GM18909 (cell line): Measurements from ENCODE around the gene ADGRB3.
"Not testable (repeated sequence)": the region's sequence is repeated elsewhere in the genome, so short reads cannot be mapped to it uniquely, and the experiment has no call there.

ENCODE experiments used
- ATAC-seq: cut with Tn5 transposase; IDR thresholded peaks from one replicate; pipeline ENCODE4 v1.9.1; 2021; ENCODE audit warnings: mild to moderate bottlenecking; ENCODE audit not compliant: unreplicated experiment, poor library complexity

Gene ADGRB3

GRCh38 chr6:68901044-68901443, 266.0 kb downstream of the ADGRB3 start:
- ATAC-seq: no peak

- ATAC-seq: no peak
Measured at GRCh38 chr6:68911334-68911733, 276.3 kb downstream of the ADGRB3 start.

- no peak for ATAC-seq
Measured at GRCh38 chr6:68911811-68912210, 276.7 kb downstream of the ADGRB3 start.

- not testable (repeated sequence) for ATAC-seq
Measured at GRCh38 chr6:68912805-68913204, 277.7 kb downstream of the ADGRB3 start.

GRCh38 chr6:68915586-68915985, 280.5 kb downstream of the ADGRB3 start:
- ATAC-seq: no peak

GRCh38 chr6:68919537-68919936, 284.5 kb downstream of the ADGRB3 start:
- no peak for ATAC-seq

- ATAC-seq: no peak
Measured at GRCh38 chr6:68941345-68941744, 306.3 kb downstream of the ADGRB3 start.

GRCh38 chr6:68947721-68948120, 312.6 kb downstream of the ADGRB3 start:
- ATAC-seq: no peak

- no peak for ATAC-seq
Measured at GRCh38 chr6:68951270-68951669, 316.2 kb downstream of the ADGRB3 start.

- ATAC-seq: peak; percentile 51
Measured at GRCh38 chr6:68958327-68958726, 323.2 kb downstream of the ADGRB3 start.

- ATAC-seq: peak; percentile 84
Measured at GRCh38 chr6:68967549-68968300, 332.6 kb downstream of the ADGRB3 start.

GRCh38 chr6:68968301-68968649, 333.2 kb downstream of the ADGRB3 start:
- ATAC-seq: no peak

- no peak for ATAC-seq
Measured at GRCh38 chr6:68973066-68973465, 338.0 kb downstream of the ADGRB3 start.

GRCh38 chr6:68975064-68975463, 340.0 kb downstream of the ADGRB3 start:
- ATAC-seq: no peak

- ATAC-seq: no peak
Measured at GRCh38 chr6:68975816-68976215, 340.7 kb downstream of the ADGRB3 start.

- ATAC-seq: no peak
Measured at GRCh38 chr6:68976260-68976659, 341.2 kb downstream of the ADGRB3 start.

- ATAC-seq: no peak
Measured at GRCh38 chr6:68978411-68978810, 343.3 kb downstream of the ADGRB3 start.

GRCh38 chr6:68981668-68982067, 346.6 kb downstream of the ADGRB3 start:
- ATAC-seq: not testable (repeated sequence)

- no peak for ATAC-seq
Measured at GRCh38 chr6:68988698-68989097, 353.6 kb downstream of the ADGRB3 start.

GRCh38 chr6:68990317-68990716, 355.2 kb downstream of the ADGRB3 start:
- no peak for ATAC-seq

GRCh38 chr6:68993911-68994310, 358.8 kb downstream of the ADGRB3 start:
- ATAC-seq: no peak

- ATAC-seq: no peak
Measured at GRCh38 chr6:68994521-68994920, 359.4 kb downstream of the ADGRB3 start.
